ENCODE results near the gene RARG.

The RARG gene

DNA sequence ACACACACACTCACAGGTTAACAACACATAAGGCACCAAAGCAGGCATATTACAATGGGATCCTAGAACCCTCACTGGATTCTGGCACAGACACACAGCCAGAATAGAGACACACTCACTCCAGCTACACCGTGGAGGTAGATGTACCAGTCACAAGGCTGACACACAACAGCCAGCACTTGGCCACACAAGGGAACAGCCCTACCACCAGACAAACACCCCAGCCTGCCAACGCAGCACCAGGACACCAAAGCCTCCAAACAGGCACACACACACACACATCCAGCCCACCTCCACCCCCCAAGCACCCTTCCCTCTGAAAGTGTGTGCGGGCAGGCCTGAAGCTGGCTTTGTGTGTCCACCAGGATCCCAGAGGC, 14.1 kb downstream of the RARG start:
- Histone ChIP-seq H3K4me3 (ENCODE audit: insufficient read depth in 1 of 2, low read depth in 1 of 2, low read length in 2 of 2) (peak overlapping the region in 1 of 2 experiments; percentile 76), H3K23ac (ENCODE audit: low read length in 2 of 2) (peak overlapping the region in 1 of 2 experiments; percentile 53), H2BK12ac (ENCODE audit: low read length in 2 of 2) (peak overlapping the region in 1 of 2 experiments; percentile 77), H4K8ac (ENCODE audit: low read length) (peak overlapping the region; percentile 20), H3K4me1 (ENCODE audit: control insufficient read depth, insufficient read depth, low read depth, low read length) (peaks cover 22% of the 10 kb centered on the region), H3K9me3 (ENCODE audit: control insufficient read depth, low read length) (no peaks in the 10 kb centered on the region), H3K4ac (ENCODE audit: low read depth in 1 of 2, low read length in 2 of 2) (peak overlapping the region in 1 of 2 experiments; percentile 85), H2AFZ (ENCODE audit: low read depth, low read length) (no peak overlapping the region), H2BK15ac (ENCODE audit: low read depth, poor library complexity, severe bottlenecking) (no peak overlapping the region), H3K79me1 (replicated peaks; ENCODE audit: low read length, poor library complexity, severe bottlenecking) (peaks cover 11% of the 10 kb centered on the region), H3K27ac (ENCODE audit: low read length, poor library complexity, severe bottlenecking) (no peak overlapping the region), H4K91ac (ENCODE audit: low read length) (peak overlapping the region; percentile 55), H3K14ac (ENCODE audit: low read length in 2 of 2) (peak overlapping the region in 1 of 2 experiments; percentile 68), H3K36me3 (ENCODE audit: control insufficient read depth in 1 of 2, insufficient read depth in 2 of 2, low read depth in 1 of 2, low read length in 2 of 2) (peaks cover 25 to 31% of the 10 kb centered on the region in 2 experiments), H3K18ac (ENCODE audit: low read depth in 1 of 2, low read length in 2 of 2) (peak overlapping the region in 1 of 2 experiments; percentile 61), H2BK5ac (ENCODE audit: low read depth, low read length, poor library complexity, severe bottlenecking) (no peak overlapping the region), H3K27me3 (ENCODE audit: control insufficient read depth in 1 of 2, insufficient read depth in 1 of 2, low read length in 2 of 2) (no peaks in the 10 kb centered on the region), H2BK120ac (ENCODE audit: low read depth, low read length) (peak overlapping the region; percentile 9), H3K4me2 (ENCODE audit: low read length, poor library complexity, severe bottlenecking) (no peak overlapping the region), H2AK5ac (ENCODE audit: low read length, severe bottlenecking) (no peak overlapping the region), H3K9ac (ENCODE audit: low read length) (peak overlapping the region; percentile 91)
- whole genome bisulfite sequencing = 22% methylated on average over 3 of the region's 3 CpGs
- DNase-seq = peak; percentile 52

DNA sequence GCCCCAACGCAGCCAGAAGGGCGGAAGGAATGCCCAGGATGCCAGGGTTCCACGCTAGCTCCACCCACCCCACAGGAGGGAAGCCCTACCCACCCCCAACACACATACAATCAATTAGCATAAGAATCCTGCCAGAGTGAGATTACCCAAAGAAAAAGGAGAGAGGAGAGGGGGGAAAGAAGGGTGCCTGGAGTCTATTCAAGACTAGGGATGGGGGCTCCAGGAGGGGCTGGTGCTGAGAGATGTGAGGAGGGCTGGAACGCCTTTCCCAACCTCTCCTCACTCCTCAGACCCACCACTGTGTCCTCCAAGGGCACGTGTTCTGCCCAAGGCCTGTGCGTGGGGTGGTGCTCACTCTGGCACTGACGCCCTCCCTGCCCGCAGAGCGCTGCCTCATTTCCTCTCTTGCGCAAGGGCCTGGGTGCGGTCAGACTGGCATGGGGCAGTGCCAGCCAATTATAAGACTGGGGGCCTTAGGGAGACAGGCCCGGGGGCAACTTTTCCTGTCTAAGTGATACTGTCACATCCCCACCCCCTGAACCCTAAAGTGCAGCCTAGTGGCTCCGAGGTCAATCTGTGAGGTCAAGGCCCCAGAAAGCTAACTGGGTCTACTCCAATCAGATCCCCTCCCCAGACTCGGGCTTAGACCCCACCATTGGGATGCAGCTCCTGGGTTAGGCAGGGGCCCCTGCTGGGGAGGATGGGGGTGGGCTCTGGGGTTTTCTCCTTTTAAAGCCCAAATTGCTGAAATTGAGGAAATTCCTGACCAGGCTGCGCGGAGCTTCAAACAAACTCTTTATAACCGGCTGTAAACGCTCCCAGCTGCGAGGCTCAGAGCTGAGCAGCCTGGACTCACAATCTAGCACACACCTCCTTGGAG, 14.7 kb downstream of the RARG start:
- Histone ChIP-seq H3K4me3 (ENCODE audit: insufficient read depth in 1 of 2, low read depth in 1 of 2, low read length in 2 of 2) (peak overlapping the region in 1 of 2 experiments; percentile 76), H2BK120ac (ENCODE audit: low read depth, low read length) (no peak overlapping the region), H3K9me3 (ENCODE audit: control insufficient read depth, low read length) (no peaks in the 10 kb centered on the region), H3K4me1 (ENCODE audit: control insufficient read depth, insufficient read depth, low read depth, low read length) (peaks cover 16% of the 10 kb centered on the region), H3K23ac (ENCODE audit: low read length in 2 of 2) (no peak overlapping the region), H3K9ac (ENCODE audit: low read length) (peak overlapping the region; percentile 91), H3K79me1 (replicated peaks; ENCODE audit: low read length, poor library complexity, severe bottlenecking) (peaks cover 11% of the 10 kb centered on the region), H2AFZ (ENCODE audit: low read depth, low read length) (no peak overlapping the region), H3K14ac (ENCODE audit: low read length in 2 of 2) (peak overlapping the region in 1 of 2 experiments; percentile 68), H2BK12ac (ENCODE audit: low read length in 2 of 2) (peak overlapping the region; percentile 75 to 77), H2AK5ac (ENCODE audit: low read length, severe bottlenecking) (no peak overlapping the region), H3K4me2 (ENCODE audit: low read length, poor library complexity, severe bottlenecking) (no peak overlapping the region), H3K18ac (ENCODE audit: low read depth in 1 of 2, low read length in 2 of 2) (peak overlapping the region; percentile 61 to 93), H3K27ac (ENCODE audit: low read length, poor library complexity, severe bottlenecking) (no peak overlapping the region), H3K27me3 (ENCODE audit: control insufficient read depth in 1 of 2, insufficient read depth in 1 of 2, low read length in 2 of 2) (no peaks in the 10 kb centered on the region), H2BK15ac (ENCODE audit: low read depth, poor library complexity, severe bottlenecking) (no peak overlapping the region), H4K8ac (ENCODE audit: low read length) (peak overlapping the region; percentile 87), H2BK5ac (ENCODE audit: low read depth, low read length, poor library complexity, severe bottlenecking) (no peak overlapping the region), H3K36me3 (ENCODE audit: control insufficient read depth in 1 of 2, insufficient read depth in 2 of 2, low read depth in 1 of 2, low read length in 2 of 2) (peaks cover 27 to 37% of the 10 kb centered on the region in 2 experiments), H3K4ac (ENCODE audit: low read depth in 1 of 2, low read length in 2 of 2) (peak overlapping the region; percentile 35 to 85), H4K91ac (ENCODE audit: low read length) (peak overlapping the region; percentile 77)
- WGBS = 35% methylated on average over 15 of the region's 19 CpGs
- no peak for DNase-seq

DNA sequence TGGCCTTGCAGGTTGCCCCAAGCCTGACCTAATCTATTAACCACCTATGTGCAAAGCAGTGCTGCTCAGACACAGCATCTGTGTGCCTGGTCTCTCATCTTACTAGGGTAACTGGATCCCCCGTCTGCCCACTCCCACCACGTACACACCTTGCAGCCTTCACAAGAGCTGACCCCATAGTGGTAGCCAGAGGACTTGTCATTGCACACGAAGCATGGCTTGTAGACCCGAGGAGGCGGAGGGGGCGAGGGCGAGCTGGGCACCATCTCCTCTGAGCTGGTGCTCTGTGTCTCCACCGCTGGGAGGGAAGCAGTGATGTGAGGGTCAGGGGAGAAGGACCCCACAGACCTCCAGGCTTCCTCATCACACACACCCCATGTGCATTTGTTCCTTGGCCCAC, 16.5 kb downstream of the RARG start:
- peaks cover 16% of the 10 kb centered on the region for H3K4me1 ChIP-seq (ENCODE audit: control insufficient read depth, insufficient read depth, low read depth, low read length)
- DNase-seq = no peak
- no peak overlapping the region for H2AK5ac ChIP-seq (ENCODE audit: low read length, severe bottlenecking)

DNA sequence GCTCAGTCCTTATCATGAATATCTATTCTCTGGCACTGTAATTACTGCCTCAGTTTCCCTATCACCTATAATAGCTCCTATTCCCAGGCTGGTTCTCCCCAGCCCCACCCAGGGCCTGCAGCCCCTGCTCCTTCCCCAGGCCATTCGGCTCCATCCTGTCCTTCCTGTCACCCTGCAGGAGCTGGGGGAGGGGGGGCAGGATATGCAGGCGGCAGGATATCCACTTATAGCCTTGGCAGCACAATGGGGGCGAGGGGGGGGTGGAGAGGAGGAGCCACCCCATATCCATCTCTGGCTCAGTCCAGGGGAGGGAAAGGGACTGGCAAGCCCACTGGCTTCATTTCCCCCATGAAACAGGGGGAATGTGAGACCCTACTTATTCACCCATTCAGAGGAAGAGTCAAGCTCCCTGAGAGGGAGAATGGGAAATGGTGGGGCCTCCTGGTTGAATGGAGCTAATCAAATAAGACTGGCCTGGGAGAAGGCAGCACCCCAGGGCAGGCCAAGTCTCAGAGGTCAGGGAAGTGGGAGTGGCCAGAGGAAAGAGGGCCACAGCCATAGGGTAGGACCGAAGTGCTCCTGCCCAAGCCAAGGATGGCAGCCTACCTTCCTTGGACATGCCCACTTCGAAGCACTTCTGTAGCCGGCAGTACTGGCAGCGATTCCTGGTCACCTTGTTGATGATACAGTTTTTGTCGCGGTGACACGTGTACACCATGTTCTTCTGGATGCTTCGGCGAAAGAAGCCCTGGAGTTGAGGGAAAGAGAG, 17.1 kb downstream of the RARG start:
- Histone ChIP-seq H3K23ac (ENCODE audit: low read length in 2 of 2) (no peak overlapping the region), H4K91ac (ENCODE audit: low read length) (no peak overlapping the region), H3K9me3 (ENCODE audit: control insufficient read depth, low read length) (no peaks in the 10 kb centered on the region), H3K4me3 (ENCODE audit: insufficient read depth in 1 of 2, low read depth in 1 of 2, low read length in 2 of 2) (no peak overlapping the region), H2BK15ac (ENCODE audit: low read depth, poor library complexity, severe bottlenecking) (no peak overlapping the region), H2AFZ (ENCODE audit: low read depth, low read length) (no peak overlapping the region), H3K18ac (ENCODE audit: low read depth in 1 of 2, low read length in 2 of 2) (no peak overlapping the region), H3K4me2 (ENCODE audit: low read length, poor library complexity, severe bottlenecking) (no peak overlapping the region), H3K4ac (ENCODE audit: low read depth in 1 of 2, low read length in 2 of 2) (no peak overlapping the region), H2AK5ac (ENCODE audit: low read length, severe bottlenecking) (no peak overlapping the region), H2BK12ac (ENCODE audit: low read length in 2 of 2) (peak overlapping the region in 1 of 2 experiments; percentile 29), H3K4me1 (ENCODE audit: control insufficient read depth, insufficient read depth, low read depth, low read length) (peaks cover 16% of the 10 kb centered on the region), H3K9ac (ENCODE audit: low read length) (no peak overlapping the region), H3K79me1 (replicated peaks; ENCODE audit: low read length, poor library complexity, severe bottlenecking) (peaks cover 11% of the 10 kb centered on the region), H3K14ac (ENCODE audit: low read length in 2 of 2) (no peak overlapping the region), H3K27ac (ENCODE audit: low read length, poor library complexity, severe bottlenecking) (no peak overlapping the region), H3K27me3 (ENCODE audit: control insufficient read depth in 1 of 2, insufficient read depth in 1 of 2, low read length in 2 of 2) (no peaks in the 10 kb centered on the region), H2BK5ac (ENCODE audit: low read depth, low read length, poor library complexity, severe bottlenecking) (no peak overlapping the region), H3K36me3 (ENCODE audit: control insufficient read depth in 1 of 2, insufficient read depth in 2 of 2, low read depth in 1 of 2, low read length in 2 of 2) (peaks cover 44 to 61% of the 10 kb centered on the region in 2 experiments), H4K8ac (ENCODE audit: low read length) (peak overlapping the region; percentile 48), H2BK120ac (ENCODE audit: low read depth, low read length) (no peak overlapping the region)
- DNase-seq = no peak
- 75% methylated on average over 11 of the region's 12 CpGs for WGBS

More for the DNA sequence above, 16.5 kb downstream of the RARG start:
- Histone ChIP-seq H2BK12ac (ENCODE audit: low read length in 2 of 2) (peak overlapping the region in 1 of 2 experiments; percentile 29), H3K27ac (ENCODE audit: low read length, poor library complexity, severe bottlenecking) (no peak overlapping the region), H3K36me3 (ENCODE audit: control insufficient read depth in 1 of 2, insufficient read depth in 2 of 2, low read depth in 1 of 2, low read length in 2 of 2) (peaks cover 43 to 55% of the 10 kb centered on the region in 2 experiments), H2BK5ac (ENCODE audit: low read depth, low read length, poor library complexity, severe bottlenecking) (no peak overlapping the region), H2BK120ac (ENCODE audit: low read depth, low read length) (no peak overlapping the region), H2BK15ac (ENCODE audit: low read depth, poor library complexity, severe bottlenecking) (no peak overlapping the region), H3K79me1 (replicated peaks; ENCODE audit: low read length, poor library complexity, severe bottlenecking) (peaks cover 11% of the 10 kb centered on the region), H4K8ac (ENCODE audit: low read length) (no peak overlapping the region), H3K4ac (ENCODE audit: low read depth in 1 of 2, low read length in 2 of 2) (peak overlapping the region in 1 of 2 experiments; percentile 18), H3K23ac (ENCODE audit: low read length in 2 of 2) (no peak overlapping the region), H3K4me3 (ENCODE audit: insufficient read depth in 1 of 2, low read depth in 1 of 2, low read length in 2 of 2) (no peak overlapping the region), H3K27me3 (ENCODE audit: control insufficient read depth in 1 of 2, insufficient read depth in 1 of 2, low read length in 2 of 2) (no peaks in the 10 kb centered on the region), H3K9me3 (ENCODE audit: control insufficient read depth, low read length) (no peaks in the 10 kb centered on the region), H3K14ac (ENCODE audit: low read length in 2 of 2) (no peak overlapping the region), H4K91ac (ENCODE audit: low read length) (no peak overlapping the region), H2AFZ (ENCODE audit: low read depth, low read length) (no peak overlapping the region), H3K9ac (ENCODE audit: low read length) (peak overlapping the region; percentile 91), H3K4me2 (ENCODE audit: low read length, poor library complexity, severe bottlenecking) (no peak overlapping the region), H3K18ac (ENCODE audit: low read depth in 1 of 2, low read length in 2 of 2) (no peak overlapping the region)
- WGBS = 92% methylated on average over 8 of the region's 8 CpGs

Measured in mesenchymal stem cell (in vitro differentiated cells and primary cell).